ENCODE measurements around the gene RENBP. TPM values are rescaled to one million over a fixed set of nuclear protein-coding genes. Genes with fewer than 3 reads are reported as not detected.

RENBP gene
- total and polyA plus RNA-seq, 9 of the 15 experiments (the other 6 are each of a cell fraction or from before 2014, with no cell fraction given): 0.07 to 14.8 (median 10.6) TPM; not detected in 1

- TF ChIP-seq TRIM25 (IDR thresholded peaks at IDR 0.05; ENCODE audit: borderline replicate concordance): no peak
- peak; percentile 42; the same call in 1 of the 2 replicates for TF ChIP-seq ZNF592 (IDR thresholded peaks at IDR 0.05)
- TF ChIP-seq SMC3 (conservative IDR thresholded peaks at IDR 0.05; ENCODE audit: insufficient read depth, low read depth, low read length): 0 out of 2 replicates have a peak, but pooled peaks have one; percentile 32
- TF ChIP-seq EP400 (IDR thresholded peaks at IDR 0.05): peak; percentile 24; the same call in 1 of the 2 replicates
- TF ChIP-seq POU5F1 (IDR thresholded peaks at IDR 0.05; ENCODE audit: borderline replicate concordance, low read depth, low read length, partially characterized antibody): no peak
- TF ChIP-seq CTCF (IDR thresholded peaks at IDR 0.05 in 2 of 3, conservative IDR thresholded peaks at IDR 0.05 in 1 of 3; ENCODE audit: insufficient read depth in 2 of 3, low read depth in 1 of 3, low read length in 3 of 3): peak; percentile 58 to 60 (median 59)
- peak; percentile 64; the same call in 1 of the 2 replicates for TF ChIP-seq CEBPG (CRISPR knock-in tag; IDR thresholded peaks at IDR 0.05)
- no peak for TF ChIP-seq CEBPG (tag; conservative IDR thresholded peaks at IDR 0.05 in 1 of 2, IDR thresholded peaks at IDR 0.05 in 1 of 2)
- 0 out of 2 replicates have a peak, but pooled peaks have one; percentile 20 for TF ChIP-seq RBFOX2 (IDR thresholded peaks at IDR 0.05; ENCODE audit: low read depth, low read length)
- no peak for TF ChIP-seq ZSCAN32 (CRISPR knock-in tag; IDR thresholded peaks at IDR 0.05)
- no peak for TF ChIP-seq TCF15 (CRISPR knock-in tag; IDR thresholded peaks at IDR 0.05)
- no peak for TF ChIP-seq ASH1L (IDR thresholded peaks at IDR 0.05; ENCODE audit: borderline replicate concordance, low read depth, partially characterized antibody)
- TF ChIP-seq HDGF (IDR thresholded peaks at IDR 0.05): no peak
These were observed 20.1 kb downstream of the RENBP start (continued) for GRCh38 chrX:153924149-153924861.
